GM21390 (cell line): ENCODE results near the gene HAUS7.

Experiments used
- ATAC-seq: cut with Tn5 transposase; IDR thresholded peaks from one replicate; pipeline ENCODE4 v1.9.1; 2021; ENCODE audit not compliant: unreplicated experiment

The HAUS7 gene

DNA sequence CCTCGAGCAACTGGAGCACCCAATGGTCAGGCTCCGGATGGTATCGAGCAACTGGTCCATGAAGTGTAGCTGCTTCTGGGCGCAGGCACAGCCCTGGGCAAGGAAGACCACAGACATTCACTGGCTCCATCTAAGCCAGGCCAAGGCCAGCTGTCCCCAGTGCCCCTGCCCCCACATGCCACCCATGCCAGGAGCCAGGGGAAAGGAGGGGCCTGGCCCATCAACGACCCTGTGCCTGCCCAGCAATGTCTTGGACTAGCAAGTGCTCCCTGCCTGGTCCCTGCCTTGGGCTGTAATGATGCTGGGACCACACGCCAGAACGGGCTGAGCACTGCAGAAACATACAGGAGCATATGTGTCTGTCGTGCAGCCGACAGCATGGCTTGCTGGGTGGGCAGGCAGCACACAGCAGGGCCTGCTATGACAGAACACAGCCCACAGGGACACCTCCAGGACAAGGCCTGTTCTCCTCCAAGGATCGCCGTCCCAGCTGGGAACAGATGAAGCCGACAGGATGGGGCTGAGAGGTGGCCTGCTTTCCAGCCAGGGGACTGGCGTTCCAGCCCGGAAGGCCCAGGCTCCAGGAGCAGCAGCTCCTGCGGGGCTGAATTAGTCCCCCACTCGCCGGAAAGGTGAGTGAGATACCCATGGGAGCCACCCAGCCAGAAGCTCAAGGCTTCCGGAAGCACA lies 13.1 kb downstream of the HAUS7 start:
- ATAC-seq, result no peak

DNA sequence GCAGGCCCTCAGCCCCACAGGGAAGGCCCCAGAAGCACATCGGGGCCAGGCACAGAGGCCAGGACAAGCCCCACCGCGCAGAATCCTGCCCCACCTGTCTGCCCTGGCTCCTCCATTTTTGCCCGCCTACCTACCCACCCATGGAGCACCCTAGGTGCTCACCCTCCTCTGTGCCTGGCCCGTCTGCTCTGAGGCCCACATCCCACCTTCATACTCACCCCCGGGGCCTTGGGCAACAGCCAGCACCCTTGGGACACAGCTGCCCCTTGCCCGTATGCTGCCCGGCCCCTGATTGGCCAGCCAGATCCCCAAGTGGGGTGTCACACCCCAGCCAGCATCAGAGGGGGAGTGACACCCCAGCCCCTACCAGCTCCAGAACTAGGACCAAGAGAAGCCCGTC lies 13.7 kb downstream of the HAUS7 start:
- no peak for ATAC-seq

DNA sequence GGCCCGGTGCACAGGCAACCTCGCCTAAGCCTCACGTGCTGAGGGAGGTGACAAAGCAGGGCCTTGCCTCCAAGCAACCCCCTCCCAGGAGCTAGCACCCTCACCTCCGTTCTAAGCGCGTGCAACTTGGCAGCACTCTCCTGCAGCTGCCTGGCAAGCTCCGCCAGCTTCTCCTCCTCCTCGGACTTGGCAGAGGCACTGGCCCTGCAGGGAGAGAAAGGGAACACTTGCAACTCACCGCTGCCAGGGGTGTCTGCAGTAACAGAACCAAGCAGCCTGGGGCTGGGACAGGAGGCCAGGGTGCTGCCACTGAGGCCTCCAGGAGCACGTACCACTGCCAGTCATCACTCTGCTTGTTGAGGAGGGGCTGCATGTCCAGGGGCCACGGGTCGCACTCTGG lies 14.2 kb downstream of the HAUS7 start:
- ATAC-seq, result no peak

DNA sequence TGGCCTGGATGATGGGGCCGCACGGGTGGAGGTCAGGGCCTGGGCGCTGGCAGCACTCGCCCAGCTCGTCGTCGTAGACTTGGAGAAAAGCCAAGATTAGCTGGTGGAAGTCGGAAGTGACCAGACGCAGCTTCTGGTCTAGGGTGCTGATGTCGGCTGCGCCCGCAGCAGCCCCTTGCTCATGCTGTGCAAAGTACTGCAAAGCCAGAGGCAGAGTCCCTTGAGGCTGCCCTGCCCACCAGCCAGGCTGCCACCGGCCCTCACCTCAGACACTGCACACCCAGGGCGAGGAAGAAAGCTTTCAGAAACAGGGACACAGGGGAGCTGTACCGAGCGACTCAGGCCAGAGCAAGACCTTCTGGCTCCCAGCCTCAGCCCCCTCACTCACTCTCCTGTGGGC lies 14.8 kb downstream of the HAUS7 start:
- no peak for ATAC-seq

DNA sequence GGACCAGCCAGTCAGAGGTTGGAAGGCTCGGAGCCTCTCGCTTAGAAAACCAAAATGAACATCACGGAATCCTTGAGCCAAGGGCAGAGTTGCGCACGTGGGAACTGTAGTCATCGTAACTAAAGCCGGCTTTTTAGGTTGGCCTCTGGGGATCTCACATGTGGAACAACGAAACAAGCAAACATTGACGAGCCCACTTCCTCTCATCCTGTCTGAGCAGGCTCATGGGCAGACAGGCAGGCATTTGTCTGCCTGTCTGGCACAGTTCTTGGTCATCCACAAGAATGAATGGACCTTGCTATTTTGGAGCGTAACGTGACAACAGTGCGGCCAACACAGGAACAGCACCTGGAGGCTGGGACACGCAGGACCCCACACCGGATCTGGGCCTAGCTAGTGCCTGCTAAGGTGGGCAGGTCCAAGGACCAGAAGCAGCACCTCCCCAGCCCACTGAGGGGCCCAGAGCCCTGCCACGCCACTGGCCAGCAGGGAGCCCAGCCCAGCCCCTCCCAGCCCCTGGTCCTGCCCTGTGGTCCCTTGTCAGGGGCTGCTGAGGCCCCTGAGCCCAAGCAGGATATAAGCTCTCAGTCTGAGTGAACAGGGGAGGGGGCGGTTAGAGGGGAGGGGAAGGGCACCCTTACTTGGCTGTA lies 15.3 kb downstream of the HAUS7 start:
- no peak for ATAC-seq

DNA sequence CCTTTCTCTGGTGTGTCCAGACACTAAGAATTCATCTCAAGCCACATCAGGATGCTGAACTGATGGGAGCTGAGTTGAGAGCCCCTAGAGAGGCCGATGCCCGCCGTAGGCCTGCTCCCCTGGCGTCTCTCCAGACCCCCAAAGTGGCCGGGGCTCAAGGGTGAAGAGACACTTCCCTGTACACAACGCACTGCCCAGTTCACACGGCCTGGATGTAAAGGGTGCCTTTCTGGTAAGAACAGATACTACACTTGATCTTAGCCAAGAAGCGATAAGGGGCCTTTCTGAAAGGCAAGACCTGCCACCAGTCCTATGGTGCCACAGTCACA lies 19.5 kb downstream of the HAUS7 start:
- ATAC-seq, result no peak

DNA sequence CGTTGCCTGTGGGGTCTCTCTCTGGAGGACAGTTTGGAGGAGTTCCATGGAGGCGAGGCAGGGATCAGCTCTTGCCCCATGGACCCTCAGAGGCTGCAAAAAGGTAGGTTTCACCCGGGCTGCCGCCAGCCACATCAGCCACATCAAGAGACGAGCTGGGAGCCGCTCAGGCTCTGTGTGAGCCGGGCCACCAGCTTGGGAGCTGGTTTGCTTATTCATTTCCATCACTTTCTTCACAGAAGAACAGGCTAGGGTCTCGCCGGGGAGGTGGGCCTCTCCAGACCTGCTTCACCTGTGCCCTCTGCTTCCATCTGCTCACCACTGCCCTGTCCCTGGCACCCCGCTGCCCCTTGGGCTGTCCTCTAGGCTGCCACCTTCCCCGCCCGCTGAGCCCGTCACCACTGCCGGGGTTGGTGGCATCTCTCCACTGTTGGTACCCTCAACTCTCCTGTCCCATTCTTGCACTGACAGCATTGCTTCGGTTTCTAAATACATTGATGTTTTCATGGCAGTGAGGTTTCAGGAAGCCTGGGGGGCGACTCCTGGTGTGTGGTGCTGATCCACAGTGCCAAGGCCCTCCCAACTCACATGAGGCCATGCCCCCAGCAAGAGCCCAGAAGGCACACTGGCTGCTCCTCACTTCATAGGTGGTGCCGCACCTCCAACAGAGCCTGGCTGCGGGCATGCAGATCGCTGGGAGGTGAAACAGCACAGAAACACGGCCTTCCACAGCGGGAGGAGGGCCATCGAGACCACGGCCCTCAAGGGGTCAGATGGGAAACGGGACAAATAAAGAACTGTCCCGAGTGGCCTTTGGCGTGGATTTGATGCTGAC lies 20.0 kb downstream of the HAUS7 start:
- no peak for ATAC-seq

DNA sequence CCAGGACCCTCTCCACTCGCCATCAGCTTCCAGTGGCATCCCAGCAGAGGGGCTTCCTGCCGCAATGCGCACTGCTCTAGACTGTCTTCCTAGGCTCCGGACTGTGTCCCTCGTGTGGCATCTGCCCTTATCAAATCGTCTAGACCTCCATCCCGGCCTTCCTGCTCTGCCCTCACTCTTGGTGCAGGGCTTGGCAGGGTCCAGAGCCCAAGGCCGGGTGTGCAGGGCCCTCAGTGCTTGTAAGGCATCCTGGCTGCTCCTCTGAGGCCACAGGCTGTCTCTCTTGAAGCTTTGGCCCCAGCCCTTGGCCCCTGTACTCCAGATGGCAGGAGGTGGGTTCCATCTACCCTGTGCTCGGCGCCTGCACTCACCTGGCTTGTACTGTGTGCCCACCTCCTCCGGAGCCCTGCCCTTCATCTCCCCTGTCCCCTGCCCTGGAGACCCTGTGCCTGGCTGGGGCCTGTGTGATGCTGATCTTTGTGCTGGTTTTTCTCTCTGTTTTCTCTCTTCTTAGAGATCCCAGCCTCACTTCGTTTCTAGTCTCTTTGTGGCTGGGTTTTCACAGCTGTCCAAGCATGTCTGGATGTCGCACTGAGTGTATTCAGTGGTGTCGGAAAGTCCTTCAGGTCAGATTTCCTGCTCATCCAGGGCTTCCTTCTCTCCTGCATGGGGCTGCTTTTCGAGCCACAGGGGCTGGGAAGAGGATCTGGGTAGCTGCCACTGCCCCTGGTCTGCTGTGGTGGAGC lies 20.8 kb downstream of the HAUS7 start:
- no peak for ATAC-seq

DNA sequence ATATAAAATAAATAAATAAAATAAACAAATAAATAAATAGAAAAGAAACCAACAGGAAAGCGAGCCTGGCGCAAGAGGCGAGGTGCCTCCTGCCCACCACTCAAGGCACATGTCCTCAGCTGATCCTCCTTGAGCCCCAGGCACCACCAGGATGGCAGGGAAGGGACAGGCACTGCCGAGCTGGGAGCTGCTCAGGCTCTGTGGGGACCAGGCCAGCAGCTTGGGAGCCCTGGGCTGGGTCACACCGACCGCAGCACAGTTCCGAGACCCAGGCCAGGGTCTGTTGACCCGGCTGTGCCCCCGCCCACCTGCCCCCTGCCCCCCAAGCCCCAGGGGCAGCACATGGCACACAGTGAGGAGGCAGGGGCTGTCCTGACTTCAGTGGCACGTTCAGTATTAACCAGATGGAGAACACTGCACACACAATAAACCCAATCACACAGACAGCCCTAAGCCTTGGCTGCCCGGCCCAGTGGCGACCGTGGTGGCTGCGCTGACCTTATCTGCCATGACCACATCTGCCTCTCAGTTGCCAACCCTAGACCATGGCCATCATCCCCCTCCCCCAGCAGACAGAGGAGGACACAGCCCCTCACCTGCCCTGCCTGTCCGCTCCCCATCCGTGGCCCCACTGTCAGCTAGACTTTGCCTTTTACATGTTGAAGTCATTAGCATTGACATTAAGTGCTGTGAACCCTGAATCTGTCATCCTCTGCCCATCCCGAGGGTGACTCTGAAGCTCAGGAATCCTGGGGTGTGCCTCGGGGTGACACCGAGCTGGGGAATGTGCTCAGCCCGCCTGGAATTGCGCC lies 21.6 kb downstream of the HAUS7 start:
- ATAC-seq, result no peak

DNA sequence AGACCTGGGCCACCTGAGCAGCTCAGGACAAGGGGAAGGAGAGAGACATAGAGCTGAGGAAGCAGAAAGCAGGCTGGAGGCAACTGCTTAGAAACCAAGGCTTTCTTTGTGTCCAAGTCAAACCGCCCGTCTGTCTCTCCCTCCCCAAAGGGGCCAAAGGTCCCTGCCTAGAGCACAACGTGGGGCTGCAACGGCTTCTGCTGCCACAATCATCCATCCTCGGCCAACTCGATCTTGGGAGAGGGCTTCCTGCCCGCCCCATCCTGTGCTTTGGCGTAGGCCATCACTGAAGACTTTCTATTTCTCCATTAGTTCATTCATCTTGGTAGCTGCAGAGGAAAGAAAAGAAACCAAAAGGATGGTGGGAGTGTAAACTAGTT lies 22.8 kb downstream of the HAUS7 start:
- no peak for ATAC-seq

DNA sequence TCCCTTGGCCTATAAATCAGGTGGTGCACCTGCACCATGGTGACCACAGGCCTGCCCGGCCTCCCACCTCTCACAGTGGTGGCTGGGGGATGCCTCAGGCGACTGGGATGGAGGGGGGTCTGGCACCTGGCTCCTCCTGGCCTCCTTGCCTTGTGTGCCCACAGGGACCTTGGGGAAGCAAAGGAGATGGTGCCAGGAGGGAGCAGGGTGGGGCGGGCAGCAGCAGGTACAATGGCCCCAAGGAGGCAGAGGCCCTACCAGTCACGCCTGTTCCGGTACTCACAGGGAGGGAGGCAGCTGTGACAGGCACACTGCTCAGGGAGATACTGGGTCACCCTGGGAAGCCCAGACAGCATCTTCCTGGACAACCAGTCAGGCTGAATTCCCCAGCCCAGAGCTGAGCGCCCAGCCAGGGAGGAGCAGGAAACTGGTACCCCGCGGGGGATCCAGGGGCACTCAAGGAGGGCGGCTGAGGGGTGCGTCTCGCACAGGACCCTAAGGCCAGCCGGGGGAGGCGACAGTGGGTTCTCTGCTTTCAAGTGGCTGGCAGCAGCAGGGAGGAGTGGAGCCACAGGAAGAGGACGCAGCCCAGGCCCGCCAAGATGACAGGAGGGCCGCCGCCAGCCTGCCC lies 23.3 kb downstream of the HAUS7 start:
- no peak for ATAC-seq

DNA sequence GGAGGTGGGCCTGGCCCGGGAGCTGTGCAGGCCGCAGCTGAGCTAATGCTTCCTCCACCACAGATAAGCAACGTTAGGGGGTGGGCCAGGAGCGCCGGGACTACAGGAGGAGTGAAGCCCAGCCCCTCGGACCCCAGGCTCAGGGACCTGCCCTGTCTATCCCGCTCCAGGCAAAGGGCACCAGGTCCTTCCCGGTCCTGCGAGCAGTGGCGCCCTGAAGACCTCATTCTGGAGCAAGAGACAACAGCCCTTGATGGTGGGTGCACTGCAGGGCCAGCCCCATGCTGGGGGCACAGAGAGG lies 23.8 kb downstream of the HAUS7 start:
- no peak for ATAC-seq

DNA sequence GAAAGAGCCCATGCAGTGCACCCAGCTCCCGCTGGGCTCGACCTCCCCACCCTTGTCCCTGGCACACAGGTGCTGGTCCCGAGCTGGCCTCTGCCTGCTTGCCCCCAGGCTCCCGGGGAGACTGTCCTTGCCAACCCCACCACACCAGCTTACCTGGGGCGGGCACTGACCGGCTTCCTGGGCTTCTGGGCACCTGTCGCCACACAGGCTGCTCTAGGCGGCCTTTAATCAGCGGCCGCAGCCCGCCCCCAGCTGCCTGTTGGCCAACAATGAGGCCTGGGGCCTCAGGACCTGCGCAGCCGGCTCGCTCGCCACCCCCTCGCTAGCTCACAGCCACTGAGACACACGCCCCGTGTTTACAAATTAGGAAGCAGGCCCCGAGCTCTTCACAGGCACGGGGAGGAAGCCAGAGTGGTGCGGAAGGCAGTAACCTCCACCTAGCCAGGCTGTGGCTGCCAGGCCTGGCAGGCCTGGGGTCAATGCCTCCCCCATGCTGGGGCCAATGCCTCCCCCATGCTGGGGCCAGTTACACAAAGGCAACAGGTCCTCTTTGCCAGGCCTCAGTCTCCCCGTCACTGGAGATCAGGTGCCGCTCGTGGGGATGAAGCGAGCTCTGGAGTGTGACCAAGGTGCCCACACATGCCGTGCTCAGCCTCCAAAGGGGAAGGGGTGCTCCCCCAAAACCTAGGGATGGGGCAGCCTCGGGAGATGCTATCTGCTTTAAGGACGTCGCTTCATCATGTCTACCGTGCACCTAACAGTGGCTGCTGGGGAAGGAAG lies 24.3 kb downstream of the HAUS7 start, which contains the start of gene TREX2:
Gene TREX2, minus strand, starts transcription at position 201 of the 780 bp plus-strand sequence. CDS start 626 bp downstream, outside the sequence.
- ATAC-seq, result no peak

DNA sequence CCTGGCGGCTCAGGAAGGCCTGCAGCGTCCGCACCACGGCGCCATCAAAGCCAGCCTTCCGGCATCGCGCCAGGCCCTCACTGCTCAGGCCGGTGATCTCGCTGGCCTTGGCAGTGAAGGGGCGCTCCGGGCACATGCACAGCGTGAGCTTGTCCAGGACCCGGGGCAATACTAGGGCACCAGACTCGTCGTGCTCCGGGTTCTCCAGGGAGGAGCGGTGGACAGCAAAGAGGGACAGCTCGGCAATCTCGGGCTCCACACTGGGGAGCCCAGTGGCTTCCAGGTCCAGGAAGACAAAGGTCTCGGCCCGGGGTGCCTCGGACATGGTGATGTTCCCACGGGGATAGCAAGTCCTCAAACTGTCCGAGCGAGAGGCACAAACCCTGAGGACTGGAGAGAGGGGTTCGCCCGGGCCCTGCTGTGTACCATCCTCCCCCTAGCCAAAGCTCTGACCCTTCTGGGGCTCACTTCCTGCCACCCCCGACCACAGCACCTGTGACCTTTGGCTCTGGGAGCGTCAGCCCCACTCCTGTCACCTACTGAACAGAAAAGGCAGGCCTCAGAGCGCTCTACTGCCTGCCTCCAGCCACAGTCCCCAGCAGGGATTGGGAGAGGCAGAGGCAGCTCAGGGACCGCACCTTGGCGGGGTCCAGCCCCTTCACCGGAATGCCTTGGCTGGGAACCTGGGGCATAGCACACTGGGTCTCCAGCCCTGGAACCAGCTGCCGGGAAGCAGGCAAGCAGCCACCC lies 25.1 kb downstream of the HAUS7 start:
- no peak for ATAC-seq

DNA sequence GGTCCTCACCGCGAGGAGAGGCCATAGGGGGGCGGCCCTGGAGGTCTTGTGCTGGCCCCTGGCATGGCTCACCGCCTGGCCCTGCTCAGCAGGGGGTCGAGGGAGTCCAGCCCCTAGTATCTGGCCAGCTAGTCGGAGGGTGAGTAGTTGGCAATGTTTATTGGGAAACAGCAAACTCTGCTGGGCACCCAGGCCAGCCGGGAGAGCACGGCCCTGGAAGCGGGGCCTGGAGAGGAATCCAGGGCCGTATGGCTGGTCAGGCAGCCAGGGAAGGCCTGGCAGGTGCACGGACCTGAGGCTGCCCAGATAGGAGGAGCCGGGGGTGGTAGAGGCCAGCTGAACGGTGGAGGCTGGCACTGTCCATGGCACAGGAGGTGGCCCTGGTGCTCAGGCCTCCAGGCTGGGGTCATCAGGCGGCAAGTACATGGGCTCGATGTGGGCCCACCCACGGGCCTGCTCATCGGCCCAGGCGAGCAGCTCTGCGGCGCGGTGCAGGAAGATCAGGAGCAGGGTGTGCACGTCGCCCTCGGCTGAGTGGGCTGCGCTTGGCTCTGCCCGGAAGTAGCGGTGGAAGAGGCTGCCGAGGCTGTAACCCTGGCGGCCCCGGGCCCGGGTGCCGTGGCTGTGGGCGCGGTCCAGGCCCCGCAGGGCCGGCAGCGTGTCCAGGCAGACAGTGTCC lies 25.9 kb downstream of the HAUS7 start:
- ATAC-seq, result no peak

DNA sequence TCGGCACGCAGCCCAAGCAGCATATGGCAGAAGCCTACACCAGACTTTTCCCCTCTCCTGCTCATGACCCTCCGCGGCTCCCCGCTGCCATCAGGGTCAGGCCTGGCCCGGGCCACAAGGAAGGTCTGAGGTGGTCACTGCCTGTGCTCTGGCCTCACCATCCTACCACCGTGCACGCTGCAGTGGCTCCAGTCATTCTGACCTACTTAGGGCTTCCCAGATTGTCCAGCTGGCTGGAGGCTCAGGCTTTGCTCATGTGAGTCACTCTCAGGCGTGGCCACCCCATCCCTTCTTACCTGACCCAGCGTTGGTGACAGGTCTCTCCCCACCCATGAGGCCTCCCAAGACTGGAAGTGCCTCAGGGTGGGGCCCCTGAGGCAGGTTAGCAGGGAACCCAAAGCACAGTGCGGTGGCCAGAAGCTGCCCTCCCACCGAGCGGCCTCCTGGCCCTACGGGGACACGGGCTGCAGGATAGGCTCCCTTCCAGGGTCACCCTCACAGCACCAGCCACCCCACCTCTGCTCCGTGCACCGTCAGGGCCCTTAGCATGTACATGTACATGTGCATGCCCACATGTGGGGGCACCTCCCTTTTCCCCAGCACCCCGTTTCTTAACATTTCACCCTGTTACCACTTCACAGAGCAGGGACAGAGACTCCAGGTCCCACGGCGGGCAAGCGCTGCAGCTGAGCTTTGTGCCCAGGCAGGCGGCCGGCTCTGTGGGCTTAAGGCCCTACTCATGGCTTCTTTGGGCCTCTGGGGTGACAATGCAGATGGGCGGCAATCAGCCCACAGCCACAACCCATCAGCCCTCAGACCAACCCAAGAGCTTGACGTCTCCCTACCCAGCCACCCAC lies 26.7 kb downstream of the HAUS7 start:
- ATAC-seq, result no peak

DNA sequence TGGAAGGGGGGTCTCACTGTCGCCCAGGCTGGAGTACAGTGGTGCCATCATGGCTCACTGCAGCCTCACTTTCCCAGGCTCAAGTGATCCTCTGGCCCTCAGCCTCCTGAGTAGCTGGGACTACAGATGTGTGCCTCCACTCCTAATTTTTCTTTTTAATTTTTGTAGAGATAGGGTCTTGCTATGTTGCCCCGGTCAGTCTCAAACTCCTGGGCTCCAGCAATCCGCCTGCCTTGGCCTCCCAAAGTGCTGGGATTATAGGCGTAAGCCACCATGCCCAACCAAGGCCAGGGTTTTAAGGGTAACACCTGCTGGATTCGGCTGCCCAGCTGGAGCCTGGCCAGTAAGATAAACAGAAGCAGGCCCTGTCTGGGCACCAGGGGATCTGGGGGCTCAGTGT lies 27.9 kb downstream of the HAUS7 start:
- no peak for ATAC-seq
